Measurements from ENCODE around the gene DUOX2.

DUOX2 gene

GRCh38 chr15:45150481-45150880 is 36.5 kb upstream of the DUOX2 start:
- no peaks in the 10 kb centered on the region for H3K4me1 ChIP-seq (ENCODE audit: control insufficient read depth, low read length)
- H3K27ac ChIP-seq (ENCODE audit: low read depth, low read length), result no peak overlapping the region
- no peaks in the 10 kb centered on the region for H3K9me3 ChIP-seq (ENCODE audit: control insufficient read depth, insufficient read depth, low read length)
- no peaks in the 10 kb centered on the region for H3F3A ChIP-seq (ENCODE audit: control insufficient read depth, insufficient read depth)
- no peak overlapping the region for H3K4me3 ChIP-seq (ENCODE audit: low read length)
- no peak for TF ChIP-seq EZH2phosphoT487 (IDR thresholded peaks at IDR 0.05; ENCODE audit: borderline replicate concordance, low read length)
- no peak for TF ChIP-seq CTCF (IDR thresholded peaks at IDR 0.05; ENCODE audit: low read depth, low read length, poor library complexity, severe bottlenecking)
- no peaks in the 10 kb centered on the region for H3K36me3 ChIP-seq (ENCODE audit: control insufficient read depth, low read length)
- H3K4me2 ChIP-seq (ENCODE audit: low read length), result no peak overlapping the region
- H3K27me3 ChIP-seq (ENCODE audit: control insufficient read depth, low read length), result no peaks in the 10 kb centered on the region
- no peaks in the 10 kb centered on the region for H4K20me1 ChIP-seq (ENCODE audit: control insufficient read depth, insufficient read depth, low read depth, low read length)
- no peaks in the 10 kb centered on the region for H3K9me2 ChIP-seq (replicated peaks; ENCODE audit: control insufficient read depth, low read length)
- no peaks in the 10 kb centered on the region for H3K79me2 ChIP-seq (ENCODE audit: control insufficient read depth, low read length)

GRCh38 chr15:45149060-45149459 is 35.1 kb upstream of the DUOX2 start:
- Histone ChIP-seq H3K9me2 (replicated peaks; ENCODE audit: control insufficient read depth, low read length) (no peaks in the 10 kb centered on the region), H3K27ac (ENCODE audit: low read depth, low read length) (no peak overlapping the region), H4K20me1 (ENCODE audit: control insufficient read depth, insufficient read depth, low read depth, low read length) (no peaks in the 10 kb centered on the region), H3K79me2 (ENCODE audit: control insufficient read depth, low read length) (no peaks in the 10 kb centered on the region), H3K4me1 (ENCODE audit: control insufficient read depth, low read length) (no peaks in the 10 kb centered on the region), H3K4me3 (ENCODE audit: low read length) (no peak overlapping the region), H3K4me2 (ENCODE audit: low read length) (no peak overlapping the region), H3F3A (ENCODE audit: control insufficient read depth, insufficient read depth) (no peaks in the 10 kb centered on the region), H3K36me3 (ENCODE audit: control insufficient read depth, low read length) (no peaks in the 10 kb centered on the region), H3K27me3 (ENCODE audit: control insufficient read depth, low read length) (no peaks in the 10 kb centered on the region), H3K9me3 (ENCODE audit: control insufficient read depth, insufficient read depth, low read length) (no peaks in the 10 kb centered on the region)
- TF ChIP-seq CTCF (IDR thresholded peaks at IDR 0.05; ENCODE audit: low read depth, low read length, poor library complexity, severe bottlenecking) (no peak), EZH2phosphoT487 (IDR thresholded peaks at IDR 0.05; ENCODE audit: borderline replicate concordance, low read length) (no peak)

GRCh38 chr15:45148076-45149059 is 34.4 kb upstream of the DUOX2 start:
- H3K4me2 ChIP-seq (ENCODE audit: low read length), result no peak overlapping the region
- H4K20me1 ChIP-seq (ENCODE audit: control insufficient read depth, insufficient read depth, low read depth, low read length), result no peaks in the 10 kb centered on the region

More at GRCh38 chr15:45148076-45149059, 34.4 kb upstream of the DUOX2 start:
- H3K36me3 ChIP-seq (ENCODE audit: control insufficient read depth, low read length), result no peaks in the 10 kb centered on the region
- no peak overlapping the region for H3K27ac ChIP-seq (ENCODE audit: low read depth, low read length)
- no peaks in the 10 kb centered on the region for H3K9me2 ChIP-seq (replicated peaks; ENCODE audit: control insufficient read depth, low read length)
- no peaks in the 10 kb centered on the region for H3K27me3 ChIP-seq (ENCODE audit: control insufficient read depth, low read length)
- TF ChIP-seq EZH2phosphoT487 (IDR thresholded peaks at IDR 0.05; ENCODE audit: borderline replicate concordance, low read length) (no peak), CTCF (IDR thresholded peaks at IDR 0.05; ENCODE audit: low read depth, low read length, poor library complexity, severe bottlenecking) (no peak)
- no peaks in the 10 kb centered on the region for H3K4me1 ChIP-seq (ENCODE audit: control insufficient read depth, low read length)
- no peaks in the 10 kb centered on the region for H3K9me3 ChIP-seq (ENCODE audit: control insufficient read depth, insufficient read depth, low read length)
- H3K4me3 ChIP-seq (ENCODE audit: low read length), result no peak overlapping the region
- H3K79me2 ChIP-seq (ENCODE audit: control insufficient read depth, low read length), result no peaks in the 10 kb centered on the region
- H3F3A ChIP-seq (ENCODE audit: control insufficient read depth, insufficient read depth), result no peaks in the 10 kb centered on the region
